GM12891 (cell line): ENCODE data around the gene KMO.

Experiments
- POLR2A ChIP-seq: IDR thresholded peaks from 2 replicates; pipeline ENCODE4 v1.6.1; 2011; ENCODE audit warnings: low read depth, low read length, control low read depth
- POLR2AphosphoS5 ChIP-seq: IDR thresholded peaks from 2 replicates; pipeline ENCODE4 v1.6.1; 2011; ENCODE audit warnings: low read depth, low read length, control low read depth
- SPI1 ChIP-seq: IDR thresholded peaks from 2 replicates; pipeline ENCODE4 v1.6.1; 2011; ENCODE audit warnings: low read depth, low read length, control low read depth

DNA sequence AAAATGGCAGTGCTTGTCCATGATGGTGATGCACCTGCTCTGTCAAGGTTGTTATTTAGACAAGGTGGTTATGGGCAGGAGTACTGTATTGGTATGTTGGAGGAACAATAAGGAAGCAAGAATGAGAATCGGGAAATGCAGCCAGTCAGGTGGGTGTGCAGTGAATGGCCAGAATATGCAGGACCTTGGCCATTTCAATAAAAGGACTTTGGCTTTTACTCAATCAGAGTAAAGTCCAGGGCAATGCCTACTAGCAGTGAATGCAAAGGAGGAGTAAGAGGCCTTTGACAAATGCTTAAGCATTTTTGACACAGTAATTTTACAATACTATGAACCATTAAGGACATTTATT is 110.4 kb downstream of the KMO start:
- TF ChIP-seq POLR2A (no peak), SPI1 (no peak), POLR2AphosphoS5 (no peak)
